ENCODE results near the gene GDPGP1. TPM values are rescaled to one million over a fixed set of nuclear protein-coding genes. Genes with fewer than 3 reads are reported as not detected.

GDPGP1 gene
- total and polyA plus RNA-seq, 7 experiments from 2014 or later, result 0.61 to 16.3 (median 11.6) TPM

DNA sequence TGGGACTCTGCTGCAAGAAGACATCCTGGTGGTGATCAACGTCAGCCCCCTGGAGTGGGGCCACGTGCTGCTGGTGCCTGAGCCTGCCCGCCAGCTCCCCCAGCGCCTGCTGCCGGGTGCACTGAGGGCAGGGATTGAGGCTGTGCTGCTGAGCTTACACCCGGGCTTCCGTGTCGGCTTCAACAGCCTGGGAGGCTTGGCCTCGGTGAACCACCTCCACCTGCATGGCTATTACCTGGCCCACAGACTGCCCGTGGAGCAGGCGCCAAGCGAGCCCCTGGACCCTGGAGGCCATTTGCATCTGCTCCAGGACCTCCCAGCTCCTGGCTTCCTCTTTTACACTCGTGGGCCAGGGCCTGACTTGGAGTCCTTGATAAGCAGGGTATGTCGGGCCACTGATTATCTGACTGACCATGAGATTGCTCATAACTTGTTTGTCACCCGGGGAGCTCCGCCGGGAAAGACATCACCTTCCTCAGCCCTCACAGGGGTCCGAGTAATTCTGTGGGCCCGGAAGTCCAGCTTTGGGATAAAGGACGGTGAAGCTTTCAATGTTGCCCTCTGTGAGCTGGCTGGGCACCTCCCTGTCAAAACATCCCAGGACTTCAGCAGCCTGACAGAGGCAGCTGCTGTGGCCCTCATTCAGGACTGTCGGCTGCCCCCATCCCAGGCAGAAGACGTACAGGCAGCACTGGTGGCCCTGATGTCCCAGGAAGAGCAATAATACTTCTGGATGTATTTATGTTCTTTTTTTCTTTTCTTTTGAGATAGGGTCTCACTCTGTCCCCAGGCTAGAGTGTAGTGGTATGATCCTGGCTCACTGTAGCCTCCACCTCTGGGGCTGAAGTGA, 7.6 kb downstream of the GDPGP1 start:
- H3K27me3 ChIP-seq (ENCODE audit: control insufficient read depth in 2 of 2, insufficient read depth in 2 of 2, low read length in 2 of 2), result no peaks in the 10 kb centered on the region
- Mint-ChIP-seq H3K36me3 (peaks cover 3 to 20% (median 5%) of the 10 kb centered on the region in 5 donors), H3K9me3 (no peaks in the 10 kb centered on the region), H3K27ac (peak overlapping the region in 3 of 9 donors; percentile 12 to 67 (median 20)), H3K4me1 (peaks cover 0 to 17% (median 8%) of the 10 kb centered on the region in 7 donors), H3K27me3 (no peaks in the 10 kb centered on the region), H3K4me3 (no peak overlapping the region)
- no peak for DNase-seq
- no peaks in the 10 kb centered on the region for H3K4me1 ChIP-seq (ENCODE audit: control insufficient read depth in 2 of 2, insufficient read depth in 2 of 2, low read length in 2 of 2)
- H3K4me3 ChIP-seq (ENCODE audit: low read length), result no peak overlapping the region
- H3K36me3 ChIP-seq (ENCODE audit: control insufficient read depth in 2 of 3, insufficient read depth in 3 of 3, low read length in 3 of 3), result peaks cover 0 to 34% (median 8%) of the 10 kb centered on the region in 3 experiments
- H3K9me3 ChIP-seq (ENCODE audit: control insufficient read depth in 2 of 3, low read length in 3 of 3), result no peaks in the 10 kb centered on the region
- POLR2A ChIA-PET, result interaction anchor here (0.6 kb wide), 1 partner anchor 8 kb away, joined by 3 read pairs; the partner anchor contains the start of gene TTLL13
- CTCF ChIA-PET, result interaction anchor here (0.6 kb wide), 1 partner anchor 60 kb away, joined by 4 read pairs; no protein-coding TSS in a partner anchor
- ATAC-seq, result no peak
- no peak overlapping the region for H3K27ac ChIP-seq (ENCODE audit: low read depth, low read length)
- intact Hi-C loops (cut with micrococcal nuclease), result no loop called here

GRCh38 chr15:90243943-90244639, 10.1 kb downstream of the GDPGP1 start:
- H3K9me3 ChIP-seq (ENCODE audit: control insufficient read depth in 2 of 3, low read length in 3 of 3), result no peaks in the 10 kb centered on the region
- Mint-ChIP-seq H3K4me3 (no peak overlapping the region), H3K27ac (peak overlapping the region in 4 of 9 donors; percentile 6 to 75 (median 36)), H3K4me1 (peaks cover 5 to 16% (median 9%) of the 10 kb centered on the region in 7 donors), H3K36me3 (peaks cover 0 to 9% (median 4%) of the 10 kb centered on the region in 5 donors), H3K27me3 (no peaks in the 10 kb centered on the region), H3K9me3 (no peaks in the 10 kb centered on the region)
- intact Hi-C loops (cut with micrococcal nuclease), result no loop called here
- DNase-seq (no peak), ATAC-seq (no peak)
- H3K27me3 ChIP-seq (ENCODE audit: control insufficient read depth in 2 of 2, insufficient read depth in 2 of 2, low read length in 2 of 2), result no peaks in the 10 kb centered on the region
- H3K4me3 ChIP-seq (ENCODE audit: low read length), result no peak overlapping the region
- H3K27ac ChIP-seq (ENCODE audit: low read depth, low read length), result no peak overlapping the region
- peaks cover 0 to 14% (median 0%) of the 10 kb centered on the region in 3 experiments for H3K36me3 ChIP-seq (ENCODE audit: control insufficient read depth in 2 of 3, insufficient read depth in 3 of 3, low read length in 3 of 3)
- CTCF ChIA-PET, result interaction anchor here (0.6 kb wide), 1 partner anchor 13 kb away, joined by 3 read pairs; no protein-coding TSS in a partner anchor
- POLR2A ChIA-PET, result interaction anchor here (0.8 to 2.9 kb wide), 4 partner anchors 9 to 22 kb away, joined by 3 to 14 read pairs (median 4); partner anchors contain the start of genes CIB1, GDPGP1 and NGRN
- H3K4me1 ChIP-seq (ENCODE audit: control insufficient read depth in 2 of 2, insufficient read depth in 2 of 2, low read length in 2 of 2), result no peaks in the 10 kb centered on the region

GRCh38 chr15:90248789-90249202, 14.8 kb downstream of the GDPGP1 start:
- no peaks in the 10 kb centered on the region for H3K4me1 ChIP-seq (ENCODE audit: control insufficient read depth in 2 of 2, insufficient read depth in 2 of 2, low read length in 2 of 2)
- Mint-ChIP-seq H3K27ac (peak overlapping the region in 7 of 9 donors; percentile 21 to 90 (median 62)), H3K4me1 (peaks cover 11 to 23% (median 16%) of the 10 kb centered on the region in 7 donors), H3K27me3 (peaks cover 0 to 3% (median 0%) of the 10 kb centered on the region in 5 donors), H3K9me3 (no peaks in the 10 kb centered on the region), H3K36me3 (no peaks in the 10 kb centered on the region), H3K4me3 (peak overlapping the region; percentile 13 to 88 (median 78))
- CTCF ChIA-PET, result interaction anchor here (0.7 to 0.9 kb wide), 3 partner anchors 31 to 271 kb away, joined by 3 to 8 read pairs (median 3); no protein-coding TSS in a partner anchor
- POLR2A ChIA-PET, result interaction anchor here (0.6 to 4.1 kb wide), 7 partner anchors 7 to 683 kb away, joined by 3 to 34 read pairs (median 3); partner anchors contain the start of genes CIB1, GDPGP1 and NGRN
- intact Hi-C loops (cut with micrococcal nuclease), result loop anchor here (1.0 kb wide), 2 partner anchors 14 to 17 kb away; partner anchors contain the start of genes GDPGP1 (in 2 of the 2) and NGRN (in 2 of the 2)
- H3K9me3 ChIP-seq (ENCODE audit: control insufficient read depth in 2 of 3, low read length in 3 of 3), result no peaks in the 10 kb centered on the region
- ATAC-seq (no peak), DNase-seq (no peak)
- no peak overlapping the region for H3K27ac ChIP-seq (ENCODE audit: low read depth, low read length)
- peak overlapping the region; percentile 54 for H3K4me3 ChIP-seq (ENCODE audit: low read length)
- no peaks in the 10 kb centered on the region for H3K36me3 ChIP-seq (ENCODE audit: control insufficient read depth in 2 of 3, insufficient read depth in 3 of 3, low read length in 3 of 3)
- H3K27me3 ChIP-seq (ENCODE audit: control insufficient read depth in 2 of 2, insufficient read depth in 2 of 2, low read length in 2 of 2), result no peaks in the 10 kb centered on the region

DNA sequence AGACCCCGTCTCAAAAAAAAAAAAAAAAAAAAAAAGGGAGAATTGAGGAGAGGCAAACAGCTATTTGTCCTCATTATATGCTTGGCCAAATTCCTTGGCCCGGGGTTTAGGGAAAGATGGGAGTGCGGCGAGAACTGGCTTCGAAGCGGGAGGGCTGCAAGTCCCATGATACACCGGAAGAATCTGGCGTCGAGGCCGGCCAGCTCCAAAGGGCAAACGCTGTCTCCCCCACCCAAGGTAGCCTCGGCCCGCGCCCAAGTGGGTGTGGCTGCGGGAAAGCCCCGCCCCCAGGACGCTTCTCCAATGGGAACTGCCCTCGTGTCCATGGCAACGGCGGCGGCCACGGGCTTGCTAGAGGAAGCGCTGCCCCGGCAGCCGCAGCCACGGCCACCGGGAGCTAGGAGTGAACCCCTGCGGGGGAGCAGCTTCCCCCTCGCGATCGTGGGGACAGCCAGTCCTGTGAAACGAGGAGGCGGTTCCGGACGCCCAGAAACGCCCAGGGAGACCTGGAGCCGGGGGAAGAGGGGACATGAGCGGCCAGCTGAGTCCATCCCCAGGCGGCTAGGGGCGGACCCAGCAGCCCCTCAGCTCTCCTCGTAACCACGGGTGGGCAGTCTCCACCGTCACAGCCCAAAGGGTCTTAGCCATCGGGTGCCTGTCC, 15.3 kb downstream of the GDPGP1 start, which contains the start of gene TTLL13:
Gene TTLL13, plus strand, starts transcription at position 354 of the 661 bp plus-strand sequence. CDS start 1,075 bp downstream, outside the sequence.
- Mint-ChIP-seq H3K9me3 (no peaks in the 10 kb centered on the region), H3K27me3 (peaks cover 0 to 3% (median 0%) of the 10 kb centered on the region in 5 donors), H3K36me3 (no peaks in the 10 kb centered on the region), H3K4me1 (peaks cover 10 to 23% (median 16%) of the 10 kb centered on the region in 7 donors), H3K27ac (peak within 1 kb of the TSS in 7 of 9 donors; percentile 23 to 90 (median 78)), H3K4me3 (peak within 1 kb of the TSS; percentile 64 to 88 (median 80))
- peak in 8 of 9 donors; percentile 29 to 89 (median 54) for DNase-seq
- ChIA-PET POLR2A (interaction anchor here (1.0 to 4.1 kb wide), 8 partner anchors 8 to 682 kb away, joined by 3 to 34 read pairs (median 3); partner anchors contain the start of genes CIB1, GDPGP1 and NGRN), CTCF (interaction anchor here (0.7 kb wide), 1 partner anchor 53 kb away, joined by 3 read pairs; no protein-coding TSS in a partner anchor)
- Histone ChIP-seq H3K27me3 (ENCODE audit: control insufficient read depth in 2 of 2, insufficient read depth in 2 of 2, low read length in 2 of 2) (no peaks in the 10 kb centered on the region), H3K27ac (ENCODE audit: low read depth, low read length) (peak within 1 kb of the TSS; percentile 51), H3K4me1 (ENCODE audit: control insufficient read depth in 2 of 2, insufficient read depth in 2 of 2, low read length in 2 of 2) (no peaks in the 10 kb centered on the region), H3K9me3 (ENCODE audit: control insufficient read depth in 2 of 3, low read length in 3 of 3) (no peaks in the 10 kb centered on the region), H3K36me3 (ENCODE audit: control insufficient read depth in 2 of 3, insufficient read depth in 3 of 3, low read length in 3 of 3) (no peaks in the 10 kb centered on the region), H3K4me3 (ENCODE audit: low read length) (peak within 1 kb of the TSS; percentile 54)
- intact Hi-C loops (cut with micrococcal nuclease), result loop anchor here (1.0 kb wide), 2 partner anchors 15 to 16 kb away; partner anchors contain the start of genes GDPGP1 (in 2 of the 2) and NGRN (in 2 of the 2)
- peak; percentile 90 for ATAC-seq

DNA sequence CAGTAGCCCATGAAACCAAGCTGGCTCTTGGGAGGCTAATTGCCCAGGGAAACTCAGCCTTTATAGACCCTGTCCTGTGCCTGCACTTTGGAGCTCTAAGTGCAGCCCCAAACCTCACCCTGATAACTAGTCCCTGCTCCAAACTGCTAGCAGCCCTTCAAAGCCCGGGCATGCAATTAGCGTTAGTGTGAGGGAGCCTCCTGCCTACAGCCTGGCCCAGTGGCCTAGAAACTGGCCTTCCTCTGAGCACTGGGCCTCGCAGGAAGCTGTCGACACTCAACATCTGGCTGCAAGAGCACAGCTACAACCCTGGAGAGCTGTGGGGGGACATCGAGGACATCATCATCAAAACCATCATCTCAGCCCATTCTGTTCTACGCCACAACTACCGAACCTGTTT, 23.8 kb downstream of the GDPGP1 start:
- Histone ChIP-seq H3K27ac (ENCODE audit: low read depth, low read length) (no peak overlapping the region), H3K9me3 (ENCODE audit: control insufficient read depth in 2 of 3, low read length in 3 of 3) (no peaks in the 10 kb centered on the region), H3K4me3 (ENCODE audit: low read length) (no peak overlapping the region), H3K36me3 (ENCODE audit: control insufficient read depth in 2 of 3, insufficient read depth in 3 of 3, low read length in 3 of 3) (no peaks in the 10 kb centered on the region), H3K4me1 (ENCODE audit: control insufficient read depth in 2 of 2, insufficient read depth in 2 of 2, low read length in 2 of 2) (no peaks in the 10 kb centered on the region), H3K27me3 (ENCODE audit: control insufficient read depth in 2 of 2, insufficient read depth in 2 of 2, low read length in 2 of 2) (no peaks in the 10 kb centered on the region)
- H3K27me3 Mint-ChIP-seq, result peaks cover 0 to 8% (median 0%) of the 10 kb centered on the region in 5 donors
- no peaks in the 10 kb centered on the region for H3K36me3 Mint-ChIP-seq
- H3K27ac Mint-ChIP-seq, result no peak overlapping the region
- DNase-seq (no peak), ATAC-seq (no peak)
- no peak overlapping the region for H3K4me3 Mint-ChIP-seq
- peaks cover 0 to 8% (median 4%) of the 10 kb centered on the region in 7 donors for H3K4me1 Mint-ChIP-seq
- ChIA-PET CTCF (interaction anchor here (0.6 to 0.8 kb wide), 2 partner anchors 14 to 557 kb away, joined by 3 read pairs; no protein-coding TSS in a partner anchor), POLR2A (interaction anchor here (0.6 to 1.1 kb wide), 2 partner anchors 15 to 19 kb away, joined by 3 read pairs; no protein-coding TSS in a partner anchor)
- intact Hi-C loops (cut with micrococcal nuclease), result no loop called here
- no peaks in the 10 kb centered on the region for H3K9me3 Mint-ChIP-seq
